GM12872 (cell line): Measurements from ENCODE around the gene MSX1.

ENCODE experiments used
- CTCF ChIP-seq: IDR thresholded peaks from 3 replicates; pipeline ENCODE4 v1.5.1; 2011; ENCODE audit warnings: low read depth, mild to moderate bottlenecking, low read length, moderate library complexity; ENCODE audit not compliant: insufficient read depth

The MSX1 gene

DNA sequence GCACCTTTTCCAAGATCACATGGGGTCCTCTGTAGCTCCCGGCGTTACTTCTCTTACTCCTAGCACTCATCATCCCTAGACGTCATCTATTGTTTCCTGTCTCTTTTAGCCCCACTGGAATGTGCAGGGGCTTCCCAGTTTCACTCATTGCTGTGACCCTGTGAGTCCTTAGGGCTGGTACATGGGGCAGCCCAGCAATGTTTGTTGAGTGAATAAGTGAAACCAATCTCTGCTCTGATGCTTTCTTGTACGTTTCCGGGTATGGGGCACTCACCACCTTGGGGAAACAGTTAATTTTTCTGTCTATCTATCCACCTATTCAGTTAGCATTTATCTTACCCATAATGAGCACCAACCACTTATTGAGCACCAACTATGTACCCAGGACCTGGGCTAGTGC lies 16.1 kb downstream of the MSX1 start:
- TF ChIP-seq CTCF, result no peak

- no peak for TF ChIP-seq CTCF
Observed at GRCh38 chr4:4876945-4877661, 17.6 kb downstream of the MSX1 start.

DNA sequence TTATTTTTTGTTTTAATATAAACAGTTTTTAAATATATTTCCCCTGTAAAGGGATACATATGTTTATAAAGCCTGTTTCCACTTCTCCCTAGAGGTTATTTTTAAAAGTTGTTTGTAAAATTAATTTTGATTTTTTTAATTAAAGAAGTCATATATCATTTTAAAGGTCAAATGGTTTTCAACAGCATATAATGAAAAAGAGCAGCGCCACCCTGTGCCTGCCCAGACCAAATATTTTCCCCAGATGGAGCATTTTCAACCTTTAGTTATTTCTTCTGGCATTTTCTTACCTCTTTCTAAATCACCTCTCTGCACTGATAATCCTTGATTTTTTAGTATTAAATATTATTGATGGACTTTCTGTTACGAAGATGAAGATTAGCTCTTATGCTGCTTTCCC lies 21.0 kb downstream of the MSX1 start:
- peak; percentile 22; the same call in 1 of the 3 replicates for TF ChIP-seq CTCF

- TF ChIP-seq CTCF, result no peak
Observed at GRCh38 chr4:4881432-4881831, 22.0 kb downstream of the MSX1 start.

DNA sequence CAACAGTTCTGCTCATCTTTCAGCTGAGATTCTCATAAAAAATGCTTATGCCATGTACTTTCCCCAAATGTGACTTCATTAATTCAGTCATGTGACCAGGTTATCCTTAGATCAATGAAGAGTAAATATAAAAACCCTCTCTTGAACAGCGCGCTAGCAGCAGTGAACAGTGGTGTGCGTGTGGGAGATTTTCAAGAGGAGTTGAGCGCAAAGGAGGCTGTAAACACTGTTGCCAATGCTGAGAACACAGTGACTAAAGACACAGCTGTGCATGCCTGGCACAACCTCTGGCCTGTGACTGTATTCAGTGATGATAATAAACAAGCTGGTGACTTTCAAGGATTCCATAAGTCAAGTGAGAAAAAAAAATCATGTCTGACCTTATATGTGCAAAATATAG lies 25.1 kb downstream of the MSX1 start:
- TF ChIP-seq CTCF, result no peak

DNA sequence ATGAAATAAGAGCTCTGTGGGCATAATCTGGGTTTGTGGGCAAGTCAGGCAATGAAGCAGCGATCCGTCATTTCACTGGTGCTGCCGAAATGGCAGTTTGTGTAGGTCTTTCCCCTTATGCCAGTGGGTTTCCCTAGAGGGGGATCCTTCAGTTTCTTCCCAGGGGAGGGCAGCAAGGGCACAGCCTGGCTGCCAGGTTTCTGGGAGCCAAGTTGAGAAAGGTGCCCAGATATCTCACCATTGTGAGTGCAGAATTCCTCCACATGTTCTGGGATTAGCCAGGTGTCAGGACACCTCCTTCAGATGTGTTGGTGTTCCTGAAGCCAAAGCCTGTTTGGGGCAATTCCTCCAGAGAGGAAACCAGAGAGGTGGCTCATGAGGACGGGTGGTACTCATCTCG lies 28.0 kb downstream of the MSX1 start:
- no peak for TF ChIP-seq CTCF

DNA sequence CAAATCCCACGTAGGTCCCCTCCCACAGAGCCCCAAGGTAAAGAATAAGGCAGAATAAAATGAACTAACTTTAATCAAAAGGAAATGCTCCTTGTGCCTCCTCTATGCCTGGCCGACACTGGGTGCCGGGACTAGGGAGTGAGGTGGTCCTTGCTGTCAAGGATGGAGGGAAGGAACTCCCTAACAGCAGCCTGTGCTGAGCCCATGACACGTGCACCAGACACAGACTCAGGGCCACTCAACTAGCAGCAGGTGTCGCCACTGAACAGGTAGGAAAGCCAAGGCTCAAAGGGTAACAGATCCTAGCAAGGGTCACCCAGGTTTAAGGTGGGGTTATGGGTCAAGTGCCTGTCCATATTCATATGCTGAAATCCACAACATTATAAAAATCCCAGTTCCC lies 29.2 kb downstream of the MSX1 start:
- TF ChIP-seq CTCF, result peak; percentile 26; the same call in 1 of the 3 replicates
